HG03159 (cell line): Measurements from ENCODE around the gene PCBP3.
"Not testable (repeated sequence)": the region's sequence is repeated elsewhere in the genome, so short reads cannot be mapped to it uniquely, and the experiment has no call there.

Experiments
- ATAC-seq: cut with Tn5 transposase; IDR thresholded peaks from one replicate; pipeline ENCODE4 v1.9.1; 2021; ENCODE audit warnings: mild to moderate bottlenecking, moderate library complexity; ENCODE audit not compliant: unreplicated experiment

PCBP3 gene

DNA sequence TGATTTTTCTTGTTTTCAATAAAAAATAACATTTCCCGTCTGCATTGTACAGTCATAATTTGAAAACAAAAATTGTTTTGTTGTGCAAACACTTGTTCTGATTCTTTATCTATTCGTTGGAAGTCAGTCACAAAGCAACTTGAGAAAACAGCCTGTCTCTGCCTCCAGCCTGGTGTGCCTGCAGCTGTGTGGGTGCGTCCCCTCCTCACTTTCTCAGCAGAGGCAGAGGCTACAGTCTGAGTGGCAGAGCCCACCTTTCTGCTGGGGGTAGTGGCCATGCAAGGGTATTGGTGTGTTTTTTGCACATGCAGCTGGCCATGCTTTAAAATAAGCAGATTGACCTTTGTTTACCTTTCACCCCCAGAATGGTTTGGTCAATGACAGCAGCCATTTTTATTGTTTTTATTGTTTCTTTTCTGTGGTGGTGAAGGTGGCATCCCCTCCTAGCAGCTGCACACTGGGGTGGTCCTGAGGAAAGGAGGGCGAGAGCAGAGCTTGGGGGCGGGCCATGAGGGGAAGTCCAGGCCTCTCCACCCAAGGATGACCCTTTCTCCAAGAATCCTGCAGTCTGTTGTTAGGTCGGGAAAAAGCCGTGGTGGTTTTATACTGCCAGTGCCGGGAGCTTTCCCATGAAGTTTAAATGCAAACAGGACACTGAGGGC is 159.6 kb downstream of the PCBP3 start:
- ATAC-seq, result no peak

DNA sequence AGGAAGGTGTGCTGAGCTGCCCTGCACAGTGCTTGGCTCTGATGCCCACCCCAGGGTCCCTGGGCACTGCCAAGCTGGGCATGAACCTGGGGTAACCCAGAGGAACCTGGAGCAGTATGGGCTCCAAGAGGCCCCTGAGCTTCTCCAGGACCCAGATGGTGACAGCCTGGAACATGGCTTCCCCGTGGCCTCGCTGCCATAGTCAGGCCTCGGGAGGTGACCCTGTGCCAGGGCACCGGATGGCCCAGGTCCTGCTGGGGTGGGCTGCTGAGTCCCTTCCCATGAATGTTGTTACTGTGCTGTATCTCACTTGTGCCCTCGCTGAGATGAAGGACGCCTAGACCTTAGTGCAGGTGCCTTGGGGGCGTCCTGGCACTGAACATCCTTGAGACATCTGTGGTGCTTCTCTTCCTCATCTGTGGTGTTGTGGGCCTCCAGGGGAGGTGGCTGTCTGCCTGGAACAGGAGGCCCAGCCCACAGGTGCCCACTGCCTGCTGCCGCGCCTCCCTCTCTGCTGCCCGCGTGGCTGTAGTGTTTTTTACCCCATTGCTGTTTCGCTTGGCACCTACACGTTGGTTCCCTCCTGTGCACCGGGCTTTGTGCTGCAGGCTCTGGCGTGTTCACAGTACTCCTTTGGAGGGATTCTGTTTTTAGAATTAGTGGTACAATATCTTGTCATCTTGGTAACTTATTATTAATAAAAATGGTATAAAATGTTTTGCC is 160.3 kb downstream of the PCBP3 start:
- ATAC-seq, result no peak

DNA sequence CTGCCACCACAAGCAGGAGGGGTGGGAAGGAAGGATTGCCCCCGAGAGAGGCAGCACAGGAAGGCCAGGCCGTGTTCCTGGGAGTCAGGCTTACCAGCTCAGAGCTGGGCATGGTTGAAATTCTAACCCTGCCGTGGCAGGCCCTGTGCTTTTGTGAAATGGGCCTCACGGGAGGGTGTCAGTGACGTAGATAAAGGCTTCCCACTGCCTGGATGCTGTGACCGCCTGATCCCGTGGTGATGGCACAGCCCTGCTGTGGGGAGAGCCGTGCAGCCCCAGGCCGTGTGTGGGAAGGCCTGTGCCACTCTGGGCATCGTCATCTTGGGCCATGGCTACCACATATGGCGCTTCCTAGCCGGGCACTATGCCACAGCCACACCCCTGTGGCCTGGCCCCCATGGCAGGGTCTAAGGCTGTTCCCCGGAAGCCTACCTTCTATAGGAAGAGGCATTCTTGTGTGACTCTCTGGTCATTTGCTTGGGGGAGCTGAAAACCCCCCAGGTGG is 161.3 kb downstream of the PCBP3 start:
- no peak for ATAC-seq

DNA sequence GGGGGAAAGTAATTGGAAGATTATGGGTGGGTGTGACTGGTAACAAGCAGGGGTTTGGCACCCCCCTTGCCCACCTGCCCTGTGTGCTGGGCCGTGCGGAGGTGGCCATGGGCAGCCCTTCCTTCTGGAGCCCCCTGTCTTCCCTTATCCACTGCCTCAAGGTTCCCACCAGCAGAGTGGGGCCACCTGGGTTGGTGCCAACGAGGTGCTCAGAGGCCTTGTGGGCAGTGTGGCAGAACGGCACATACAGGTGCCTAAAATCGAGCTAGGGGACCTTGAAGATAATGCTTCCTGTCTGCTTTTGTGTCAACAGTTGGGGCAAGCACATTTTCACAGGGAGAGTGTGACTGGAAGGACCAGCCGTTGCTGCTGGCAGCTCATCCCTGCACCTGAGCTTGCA is 161.8 kb downstream of the PCBP3 start:
- ATAC-seq, result no peak

DNA sequence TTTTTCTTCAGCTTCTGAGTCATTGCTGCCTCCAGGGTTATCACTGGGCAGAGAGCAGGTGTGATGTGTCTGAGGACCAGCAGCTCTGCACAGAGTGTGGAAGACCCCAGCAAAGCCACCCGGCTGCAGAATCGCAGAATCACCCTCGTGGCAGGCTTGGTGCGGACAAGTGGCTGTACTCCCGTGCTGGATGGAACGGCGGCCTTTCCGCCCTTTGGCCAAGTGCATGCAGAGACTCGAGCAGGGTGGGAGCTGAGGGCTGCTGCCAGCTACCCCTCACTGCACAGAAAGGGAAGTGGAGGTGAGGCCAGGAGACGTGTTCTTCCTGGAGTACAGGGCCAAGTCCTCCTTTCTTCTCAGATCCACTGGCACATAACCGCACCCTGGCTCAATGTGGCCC is 162.5 kb downstream of the PCBP3 start:
- no peak for ATAC-seq

DNA sequence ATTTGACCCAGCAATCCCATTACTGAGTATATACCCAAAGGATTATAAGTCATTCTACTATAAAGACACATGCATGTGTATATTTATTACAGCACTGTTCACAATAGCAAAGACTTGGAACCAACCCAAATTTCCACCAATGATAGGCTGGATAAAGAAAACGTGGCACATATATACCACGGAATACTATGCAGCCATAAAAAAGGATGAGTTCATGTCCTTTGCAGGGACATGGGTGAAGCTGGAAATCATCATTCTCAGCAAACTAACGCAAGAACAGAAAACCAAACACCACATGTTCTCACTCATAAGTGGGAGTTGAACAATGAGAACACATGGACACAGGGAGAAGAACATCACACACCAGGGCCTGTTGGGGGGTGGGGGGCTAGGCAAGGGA is 165.1 kb downstream of the PCBP3 start:
- ATAC-seq, result not testable (repeated sequence)

DNA sequence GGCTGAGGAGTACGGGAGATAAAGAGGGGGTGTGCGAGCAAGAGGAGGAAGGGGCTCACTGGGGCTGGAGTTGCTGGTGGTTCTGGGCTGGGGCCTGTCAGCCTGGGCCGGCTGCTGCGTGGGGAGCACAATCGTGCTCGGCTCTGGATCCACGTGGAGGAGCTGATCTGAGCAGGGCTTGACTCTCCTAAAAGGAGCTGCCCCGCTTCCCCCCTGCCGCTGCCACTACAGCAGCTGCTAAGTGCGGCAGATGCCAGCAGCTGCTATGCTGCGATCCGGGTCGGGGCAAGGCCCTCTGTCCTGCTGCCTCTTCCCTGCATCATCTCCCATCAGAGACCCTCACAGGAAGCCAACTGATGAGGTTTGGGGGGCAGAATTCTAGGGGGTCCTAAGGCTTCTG is 165.9 kb downstream of the PCBP3 start:
- ATAC-seq, result no peak

DNA sequence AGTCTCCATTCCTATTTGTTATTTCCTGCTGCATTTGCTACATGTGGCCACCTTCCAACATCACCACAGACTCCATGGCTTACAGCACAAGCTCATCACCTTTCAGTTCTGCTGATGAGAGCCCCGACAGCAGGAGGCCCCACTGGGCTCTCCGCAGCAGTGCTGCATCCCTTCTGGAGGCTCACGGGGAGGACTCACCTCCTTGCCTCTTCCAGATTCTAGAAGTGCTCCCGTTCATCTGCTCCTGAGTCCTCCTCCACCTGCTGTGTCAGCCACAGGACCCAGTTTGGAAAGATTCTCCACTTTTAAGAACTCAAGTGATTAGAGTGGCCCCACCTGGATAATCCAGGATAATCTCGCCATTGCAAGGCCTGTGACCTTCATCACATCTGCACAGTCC is 167.6 kb downstream of the PCBP3 start:
- ATAC-seq, result no peak

DNA sequence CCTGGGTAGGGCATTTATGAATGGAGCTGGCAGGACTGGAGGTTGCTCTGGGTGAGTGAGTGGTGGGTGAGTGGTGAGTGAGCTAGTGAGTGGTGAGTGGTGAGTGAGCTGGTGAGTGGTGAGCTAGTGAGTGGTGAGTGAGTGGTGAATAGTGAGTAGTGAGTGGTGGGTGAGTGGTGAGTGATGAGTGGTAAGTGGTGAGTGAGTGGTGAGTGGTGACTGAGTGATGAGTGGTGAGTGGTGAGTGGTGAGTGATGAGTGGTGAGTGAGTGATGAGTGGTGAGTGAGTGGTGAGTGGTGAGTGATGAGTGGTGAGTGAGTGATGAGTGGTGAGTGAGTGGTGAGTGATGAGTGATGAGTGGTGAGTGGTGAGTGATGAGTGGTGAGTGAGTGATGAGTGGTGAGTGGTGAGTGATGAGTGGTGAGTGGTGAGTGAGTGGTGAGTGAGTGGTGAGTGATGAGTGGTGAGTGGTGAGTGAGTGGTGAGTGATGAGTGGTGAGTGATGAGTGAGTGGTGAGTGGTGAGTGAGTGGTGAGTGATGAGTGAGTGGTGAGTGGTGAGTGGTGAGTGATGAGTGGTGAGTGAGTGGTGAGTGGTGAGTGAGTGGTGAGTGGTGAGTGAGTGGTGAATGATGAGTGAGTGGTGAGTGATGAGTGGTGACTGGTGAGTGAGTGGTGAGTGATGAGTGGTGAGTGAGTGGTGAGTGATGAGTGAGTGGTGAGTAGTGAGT is 170.8 kb downstream of the PCBP3 start:
- not testable (repeated sequence) for ATAC-seq

DNA sequence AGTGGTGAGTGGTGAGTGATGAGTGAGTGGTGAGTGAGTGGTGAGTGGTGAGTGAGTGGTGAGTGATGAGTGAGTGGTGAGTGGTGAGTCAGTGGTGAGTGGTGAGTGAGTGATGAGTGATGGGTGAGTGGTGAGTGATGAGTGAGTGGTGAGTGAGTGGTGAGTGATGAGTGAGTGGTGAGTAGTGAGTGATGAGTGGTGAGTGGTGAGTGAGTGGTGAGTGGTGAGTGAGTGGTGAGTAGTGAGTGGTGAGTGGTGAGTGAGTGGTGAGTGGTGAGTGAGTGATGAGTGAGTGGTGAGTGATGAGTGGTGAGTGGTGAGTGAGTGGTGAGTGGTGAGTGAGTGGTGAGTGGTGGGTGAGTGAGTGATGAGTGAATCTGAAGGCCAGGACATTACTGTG is 172.3 kb downstream of the PCBP3 start:
- ATAC-seq, result not testable (repeated sequence)

DNA sequence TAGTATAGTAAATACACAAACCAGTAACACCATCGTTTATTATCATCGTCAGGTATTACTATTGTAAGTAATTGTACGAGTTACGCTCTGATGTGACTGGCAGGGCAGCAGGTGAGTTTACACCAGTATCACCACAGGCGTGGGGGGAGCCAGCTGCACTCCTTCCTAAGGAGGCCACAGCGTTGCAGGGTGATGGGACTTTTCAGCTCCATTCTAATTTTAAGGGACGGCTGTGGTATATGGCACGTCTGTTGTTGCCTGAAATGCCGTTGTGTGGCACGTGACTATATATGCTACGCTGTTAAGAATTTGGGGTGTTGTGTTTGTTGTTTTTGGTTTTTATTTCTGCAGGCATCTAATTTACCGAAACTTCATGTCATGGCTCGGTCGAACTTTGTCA is 173.3 kb downstream of the PCBP3 start:
- no peak for ATAC-seq

DNA sequence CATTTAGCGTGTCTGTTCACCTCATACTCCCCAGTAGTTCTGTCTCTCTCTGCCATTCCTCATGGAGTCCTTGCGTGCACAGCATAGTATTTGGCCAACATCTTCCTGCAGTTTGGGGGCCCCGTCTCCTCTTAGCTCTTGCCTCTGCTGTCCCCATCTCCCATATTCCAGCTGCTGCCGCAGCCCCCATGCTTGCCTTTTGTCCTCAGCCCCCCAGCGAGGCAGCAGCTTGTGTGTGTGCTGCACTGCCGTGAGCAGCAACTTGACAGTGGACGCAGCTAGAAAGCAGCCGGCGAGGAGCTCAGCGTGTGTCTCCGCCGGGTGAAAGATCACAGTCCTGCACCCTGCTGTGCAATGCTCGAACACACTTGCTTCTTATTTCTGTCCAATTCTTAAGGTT is 173.8 kb downstream of the PCBP3 start:
- ATAC-seq, result no peak

DNA sequence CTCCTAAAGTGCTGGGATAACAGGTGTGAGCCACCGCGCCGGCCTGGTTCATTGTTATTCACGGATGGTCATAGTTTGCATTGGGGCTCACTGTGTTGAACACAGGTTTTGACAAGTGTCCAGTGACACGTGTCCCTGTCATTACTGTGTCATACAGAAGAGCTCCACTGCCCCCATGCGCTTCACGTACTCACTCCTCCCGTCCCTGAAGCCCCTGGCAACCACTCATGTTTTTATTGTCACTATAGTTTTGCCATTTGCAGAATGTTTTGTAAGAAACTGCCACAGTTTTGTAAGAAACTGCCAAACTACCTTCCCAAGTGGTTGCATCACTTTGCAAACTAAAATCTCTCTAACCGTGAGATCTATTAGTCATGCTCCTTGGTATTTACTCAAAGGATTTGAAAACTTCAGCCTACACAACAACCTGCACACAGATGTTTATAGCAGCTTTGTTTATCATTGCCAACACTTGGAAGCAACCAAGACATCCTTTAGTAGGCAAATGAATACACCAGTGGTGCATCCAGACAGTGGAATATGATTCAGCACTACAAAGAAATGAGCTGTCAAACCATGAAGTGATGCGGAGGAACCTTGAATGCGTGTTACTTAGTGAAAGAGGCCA is 174.9 kb downstream of the PCBP3 start:
- ATAC-seq, result no peak

DNA sequence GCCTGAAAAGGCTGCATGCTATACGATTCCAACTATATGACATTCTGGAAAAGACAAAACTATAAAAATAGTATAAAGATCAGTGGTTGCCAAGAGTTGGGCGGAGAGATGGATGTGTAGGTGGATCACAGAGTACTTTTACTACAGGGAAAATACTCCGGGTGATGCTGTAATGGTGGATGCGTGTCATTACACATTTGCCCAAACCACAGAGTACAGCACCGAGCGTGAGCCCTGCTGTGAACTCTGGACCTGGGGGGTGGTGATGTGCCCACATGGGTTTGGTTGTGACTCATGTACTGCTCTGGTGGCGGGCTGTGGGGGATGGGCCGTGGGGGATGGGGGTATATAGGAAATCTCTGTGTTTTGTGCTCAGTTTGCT is 175.4 kb downstream of the PCBP3 start:
- no peak for ATAC-seq

DNA sequence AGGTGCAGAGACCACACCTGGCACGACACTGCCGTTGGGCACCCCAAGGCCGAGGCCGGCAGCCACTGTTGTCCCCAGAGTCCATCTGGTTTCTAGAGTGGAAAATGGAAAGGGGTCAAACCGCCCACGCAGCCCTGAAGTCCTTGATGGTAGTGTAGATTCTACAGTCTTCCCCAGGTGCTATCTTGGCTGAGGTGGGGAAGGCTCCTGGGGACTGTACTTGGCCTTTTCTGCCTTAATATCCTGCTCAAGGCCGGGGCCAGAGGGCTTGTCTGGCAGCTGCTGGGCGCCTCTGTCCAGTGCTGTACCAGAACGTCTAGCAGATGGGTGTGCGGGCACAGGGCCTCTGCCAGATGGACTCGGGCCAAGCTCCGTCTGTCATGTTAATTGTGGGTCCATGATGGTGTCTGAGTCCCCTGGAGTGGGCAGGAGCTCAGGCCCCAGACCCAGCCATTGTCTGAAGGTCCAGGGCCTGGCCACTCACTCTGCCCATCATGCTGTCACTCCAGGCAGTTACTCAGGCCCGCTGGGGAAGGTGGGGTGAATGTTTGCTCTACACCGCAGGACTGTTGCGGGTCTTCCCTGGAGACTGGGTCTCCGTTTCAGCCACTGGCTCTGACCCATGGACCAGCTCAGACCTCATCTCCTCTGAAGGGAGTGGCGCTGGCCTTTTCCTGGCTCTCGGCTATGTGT is 176.1 kb downstream of the PCBP3 start:
- no peak for ATAC-seq

DNA sequence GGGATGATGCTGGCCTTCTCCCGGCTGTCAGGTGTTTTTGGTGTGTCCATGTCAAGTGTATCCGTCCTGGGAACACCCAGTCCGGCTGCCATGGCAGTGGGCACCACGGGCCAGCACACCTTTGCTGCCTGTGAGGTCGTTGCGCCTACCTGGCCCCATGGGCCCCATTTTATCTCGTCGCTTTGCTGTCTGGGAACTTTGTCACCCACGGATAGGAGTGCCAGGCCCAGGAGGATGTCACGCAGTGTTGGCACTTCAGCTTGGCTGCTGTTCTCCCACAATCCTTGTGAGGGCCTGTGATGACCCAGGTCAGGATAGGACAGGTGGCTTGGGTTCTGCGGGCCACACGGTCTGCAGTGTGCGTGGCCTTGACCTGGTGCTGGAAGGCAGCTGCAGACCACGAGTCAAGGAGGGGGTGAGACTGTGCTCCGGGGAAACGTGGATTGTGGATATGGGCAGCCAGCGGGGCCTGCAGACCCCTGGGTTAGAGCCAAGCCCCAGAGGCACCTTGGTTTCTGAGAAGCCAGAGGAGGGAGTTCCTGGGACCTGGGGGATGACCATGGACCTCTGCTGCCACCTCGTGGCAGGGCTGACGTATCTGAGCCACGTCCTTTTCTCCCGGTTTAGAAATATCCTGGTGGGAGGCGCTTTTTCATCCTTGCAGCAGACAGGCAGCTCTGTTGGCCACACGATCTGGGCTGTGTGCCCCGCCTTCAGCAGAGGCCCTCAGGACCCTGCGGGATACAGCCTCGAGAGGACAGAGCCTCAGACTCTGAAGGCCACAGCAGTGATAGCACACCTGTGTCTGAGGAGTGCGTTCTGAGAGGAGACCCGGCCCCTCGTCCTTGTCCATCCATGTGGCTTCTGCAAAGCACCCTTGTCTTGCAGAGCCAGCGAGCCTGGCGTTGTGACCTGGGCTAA is 176.9 kb downstream of the PCBP3 start:
- no peak for ATAC-seq

DNA sequence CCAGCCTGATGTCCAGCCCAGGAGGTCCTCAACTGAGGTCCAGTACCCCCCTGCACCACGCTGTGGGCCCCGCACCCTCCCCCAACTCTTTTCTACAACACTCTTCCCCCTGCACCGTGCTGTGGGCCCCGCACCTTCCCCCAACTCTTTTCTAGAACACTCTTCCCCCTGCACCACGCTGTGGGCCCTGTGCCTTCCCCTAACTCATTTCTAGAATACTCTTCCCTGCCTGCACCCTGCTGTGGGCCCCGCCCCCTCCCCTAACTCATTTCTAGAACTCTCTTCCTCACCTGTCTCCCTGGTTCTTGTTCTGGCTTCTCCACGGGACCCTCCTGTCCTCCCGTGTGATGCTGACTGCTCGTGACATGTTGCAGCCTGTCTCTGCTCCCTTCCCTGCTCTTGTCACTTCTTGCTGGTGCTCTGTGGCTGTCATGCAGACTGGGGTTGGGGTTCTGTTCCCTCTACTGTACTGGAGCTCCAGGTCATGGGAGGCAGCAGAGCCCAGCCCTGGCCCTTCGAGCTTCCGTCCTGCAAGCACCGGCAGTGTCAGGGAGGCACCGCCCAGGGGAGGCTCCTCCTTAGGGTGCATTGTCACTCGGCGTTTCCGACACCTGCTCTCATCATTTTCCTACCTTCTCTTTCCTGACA is 177.9 kb downstream of the PCBP3 start:
- ATAC-seq, result no peak

DNA sequence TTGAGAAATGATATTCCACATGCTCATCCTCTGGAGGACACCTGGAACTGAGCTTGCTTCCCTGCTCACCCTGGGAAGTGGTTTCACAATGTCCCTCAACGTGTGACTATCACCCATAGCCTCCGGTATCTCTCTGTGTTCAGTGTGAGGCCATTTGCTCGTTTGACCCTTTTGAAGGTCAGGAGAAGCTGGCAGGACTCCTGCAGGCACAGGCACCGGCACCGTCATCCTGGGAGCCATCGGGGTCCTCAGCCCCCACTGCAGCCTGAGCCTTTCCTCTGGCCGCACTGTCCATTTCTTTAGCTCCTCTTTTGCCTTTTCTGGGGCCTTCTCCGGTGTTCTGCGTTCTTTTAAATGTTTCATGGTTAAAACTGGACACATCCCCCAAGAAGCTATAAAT is 178.5 kb downstream of the PCBP3 start:
- ATAC-seq, result no peak

DNA sequence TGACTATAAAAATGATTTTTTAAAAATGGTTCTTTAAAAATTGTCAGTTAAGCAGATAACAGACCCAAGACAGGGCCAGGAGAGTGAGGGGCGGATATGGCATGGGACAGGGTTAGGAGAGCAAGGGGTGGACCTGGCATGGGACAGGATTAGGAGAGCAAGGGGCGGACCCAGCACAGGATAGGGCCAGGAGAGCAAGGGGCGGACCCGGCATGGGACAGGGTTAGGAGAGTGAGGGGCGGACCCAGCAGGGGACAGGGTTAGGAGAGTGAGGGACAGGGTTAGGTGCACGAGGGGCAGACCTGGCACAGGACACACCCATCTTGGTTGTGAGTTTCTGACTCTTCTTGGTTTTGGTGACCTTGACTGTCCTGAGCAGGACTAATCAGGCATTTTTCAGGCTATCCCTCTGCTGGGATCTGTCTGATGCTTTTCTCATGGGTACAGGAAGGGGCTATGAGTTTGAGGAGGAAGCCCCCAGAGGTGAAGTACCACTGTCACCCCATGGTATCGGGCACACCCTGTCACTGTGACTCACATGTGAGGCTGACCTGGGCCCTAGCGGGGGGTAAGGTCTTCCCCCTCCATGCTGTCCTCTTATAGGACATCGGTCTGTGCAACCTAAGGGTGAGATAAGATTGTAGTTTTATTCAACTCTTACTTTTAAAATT is 179.0 kb downstream of the PCBP3 start:
- no peak for ATAC-seq
